HCT116 (cell line): Measurements from ENCODE around the gene UBR2. TPM values are rescaled to one million over a fixed set of nuclear protein-coding genes. Genes with fewer than 3 reads are reported as not detected.

Experiments used
- ATAC-seq: fragments of 200-7000 bp; cut with Tn5 transposase; 2 replicates; pipeline ENCODE4 v1.9.1; 2020; ENCODE audit warnings: mild to moderate bottlenecking, moderate library complexity
- BruUV-seq: library from RNA; stranded (reverse); fragments of 400-500 nt; replicated peaks from 2 replicates; lab custom pipeline; 2021; lab: Mats Ljungman, UMichigan
- CTCF ChIA-PET: fragments of 300-600 bp; sonication (Branson Sonifier 250); formaldehyde crosslinking; loops from one replicate; lab custom pipeline; 2021; ENCODE audit warnings: antibody characterized with exemption; lab: Charles Lee
- POLR2A ChIA-PET: fragments of 300-600, 350-600 bp; sonication (Branson Sonifier 250); formaldehyde crosslinking; loops from one replicate; lab custom pipeline; 2021; ENCODE audit warnings: antibody characterized with exemption; lab: Charles Lee
- RAD21 ChIA-PET, 2 experiments: fragments of 300-600 bp; sonication (Branson Sonifier 250); formaldehyde crosslinking; loops; one replicate each; lab custom pipeline; 2023; ENCODE audit warnings: low total read pairs in 2 of 2; ENCODE audit not compliant: uncharacterized antibody in 2 of 2, unreplicated experiment in 2 of 2, low non-redundant PET in 1 of 2; lab: Charles Lee
- DNase-seq: peaks from one replicate; pipeline ENCODE4 v3.0.0-alpha.2; 2010; ENCODE audit warnings: low read depth, low spot score
- H2AFZ ChIP-seq: fragments of 200-600 bp; shearing (Covaris generic), sonication (generic); 2 replicates; pipeline ENCODE4 v1.6.1; 2017; ENCODE audit warnings: low read depth, mixed run types, mixed read lengths, antibody characterized with exemption, low read length; ENCODE audit not compliant: poor library complexity, severe bottlenecking
- H3K27ac ChIP-seq: 2 replicates; pipeline ENCODE4 v1.5.1; 2012; ENCODE audit warnings: low read depth, low read length
- H3K27me3 ChIP-seq: fragments of 200-600 bp; sonication (generic); 2 replicates; pipeline ENCODE4 v1.6.1; 2016; ENCODE audit warnings: mixed run types, low read length, mixed read lengths; ENCODE audit not compliant: insufficient read depth
- H3K36me3 ChIP-seq, 2 experiments: fragments of 200-500 bp in 1 of 2; fragments of 200-600 bp in 1 of 2; sonication (Bioruptor generic) in 1 of 2; sonication (generic) in 1 of 2; 2 replicates each; pipeline versions ENCODE4 v1.5.1 to v1.6.1; 2014 to 2016; ENCODE audit warnings: low read length in 2 of 2, inconsistent platforms in 1 of 2, mixed read lengths in 1 of 2, mixed run types in 1 of 2; ENCODE audit not compliant: insufficient read depth in 2 of 2, control insufficient read depth in 1 of 2
- H3K4me1 ChIP-seq, 2 experiments: fragments of 200-600 bp in 1 of 2; sonication (generic) in 1 of 2; 2 replicates each; pipeline versions ENCODE4 v1.5.1 to v1.6.1; 2012 to 2017; ENCODE audit warnings: low read length in 2 of 2, inconsistent platforms in 1 of 2, mild to moderate bottlenecking in 1 of 2, mixed read lengths in 1 of 2, mixed run types in 1 of 2, moderate library complexity in 1 of 2; ENCODE audit not compliant: insufficient read depth in 2 of 2, control insufficient read depth in 1 of 2
- H3K4me2 ChIP-seq: fragments of 200-600 bp; sonication (generic); 2 replicates; pipeline ENCODE4 v1.6.1; 2017; ENCODE audit warnings: mixed run types, low read length, mixed read lengths
- H3K4me3 ChIP-seq, 2 experiments: fragments of 200-600 bp in 1 of 2; sonication (generic) in 1 of 2; replicated peaks in 1 of 2; 2 replicates each; pipeline ENCODE4 v1.5.1; 2011 to 2016; ENCODE audit warnings: low read length in 2 of 2, control low read depth in 1 of 2, low read depth in 1 of 2, mild to moderate bottlenecking in 1 of 2, mixed read lengths in 1 of 2, mixed run types in 1 of 2
- H3K79me2 ChIP-seq: fragments of 200-600 bp; sonication (generic); 2 replicates; pipeline ENCODE4 v1.6.1; 2017; ENCODE audit warnings: mild to moderate bottlenecking, mixed run types, low read length, moderate library complexity, mixed read lengths; ENCODE audit not compliant: insufficient read depth
- H3K9ac ChIP-seq: fragments of 200-600 bp; sonication (generic); 2 replicates; pipeline ENCODE4 v1.6.1; 2016; ENCODE audit warnings: low read length, mixed read lengths
- H3K9me2 ChIP-seq: fragments of 200-600 bp; sonication (generic), shearing (Covaris generic); 2 replicates; pipeline ENCODE4 v1.6.1; 2017; ENCODE audit warnings: mixed run types, mild to moderate bottlenecking, moderate library complexity; ENCODE audit not compliant: insufficient read depth
- H3K9me3 ChIP-seq, 2 experiments: fragments of 200-500 bp in 1 of 2; fragments of 200-600 bp in 1 of 2; sonication (Bioruptor generic) in 1 of 2; sonication (generic) in 1 of 2; 2 replicates each; pipeline ENCODE4 v1.6.1; 2014 to 2017; ENCODE audit warnings: low read length in 2 of 2, mixed read lengths in 2 of 2, inconsistent platforms in 1 of 2, low read depth in 1 of 2, mild to moderate bottlenecking in 1 of 2, mixed run types in 1 of 2, moderate library complexity in 1 of 2; ENCODE audit not compliant: control insufficient read depth in 1 of 2, insufficient read depth in 1 of 2
- H4K20me1 ChIP-seq: fragments of 200-600 bp; sonication (generic), shearing (Covaris generic); 2 replicates; pipeline ENCODE4 v1.6.1; 2017; ENCODE audit warnings: mixed run types, mild to moderate bottlenecking, moderate library complexity; ENCODE audit not compliant: insufficient read depth
- CEBPB ChIP-seq: IDR thresholded peaks from 2 replicates; pipeline ENCODE4 v1.6.1; 2012; ENCODE audit warnings: low read depth
- EGR1 ChIP-seq: IDR thresholded peaks from 2 replicates; pipeline ENCODE4 v1.6.1; 2012; ENCODE audit warnings: low read depth
- ELF1 ChIP-seq: IDR thresholded peaks from 2 replicates; pipeline ENCODE4 v1.6.1; 2012; ENCODE audit warnings: low read depth, borderline replicate concordance
- FOSL1 ChIP-seq: IDR thresholded peaks from 2 replicates; pipeline ENCODE4 v1.6.1; 2012; ENCODE audit warnings: low read depth
- JUND ChIP-seq: IDR thresholded peaks from 2 replicates; pipeline ENCODE4 v1.6.1; 2012
- POLR2A ChIP-seq: IDR thresholded peaks from 2 replicates; pipeline ENCODE4 v1.7.0; 2011; ENCODE audit warnings: borderline replicate concordance; ENCODE audit not compliant: insufficient read depth, insufficient read length; ENCODE audit errors: extremely low read depth
- POLR2AphosphoS5 ChIP-seq: IDR thresholded peaks from 2 replicates; pipeline ENCODE4 v1.6.1; 2011; ENCODE audit warnings: mild to moderate bottlenecking, low read depth, low read length, moderate library complexity
- SIN3A ChIP-seq: IDR thresholded peaks from 2 replicates; pipeline ENCODE4 v1.6.1; 2012; ENCODE audit warnings: low read depth
- SP1 ChIP-seq: IDR thresholded peaks from 2 replicates; pipeline ENCODE4 v1.6.1; 2012; ENCODE audit warnings: low read depth
- SRF ChIP-seq: IDR thresholded peaks from 2 replicates; pipeline ENCODE4 v1.6.1; 2012; ENCODE audit warnings: low read depth
- ZFX ChIP-seq: fragments of 450-650 bp; IDR thresholded peaks from 2 replicates; pipeline ENCODE4 v1.6.1; 2017
- intact Hi-C: fragments of 100-400 bp; cut with micrococcal nuclease; formaldehyde crosslinking; loops from 2 replicates; pipeline ENCODE4 v1.10.0; 2022
- total RNA-seq: library from RNA; stranded (reverse); gene quantifications from one replicate; pipeline ENCODE4 v1.2.1, GENCODE V29; 2021; ENCODE audit not compliant: unreplicated experiment
- TF ChIP-seq, protein P1 (sequence below): IDR thresholded peaks from 2 replicates; pipeline ENCODE4 v1.6.1; 2012
- TF ChIP-seq, protein P2 (sequence below): IDR thresholded peaks from 2 replicates; pipeline ENCODE4 v1.6.1; 2012
- TF ChIP-seq, protein P3 (sequence below): IDR thresholded peaks from 2 replicates; pipeline ENCODE4 v1.6.1; 2011; ENCODE audit warnings: mild to moderate bottlenecking, low read length, moderate library complexity; ENCODE audit not compliant: insufficient replicate concordance; ENCODE audit errors: extremely low read depth

Gene UBR2
- total RNA-seq, 1 experiment from 2014 or later = 20.5 TPM

GRCh38 chr6:42708096-42708495 is 144.3 kb downstream of the UBR2 start:
- intact Hi-C loops = no loop called here
- Histone ChIP-seq H3K9ac (no peak overlapping the region), H3K4me1 (no peaks in the 10 kb centered on the region), H4K20me1 (no peaks in the 10 kb centered on the region), H3K27ac (no peak overlapping the region), H3K9me2 (no peaks in the 10 kb centered on the region), H3K4me2 (no peak overlapping the region), H3K36me3 (no peaks in the 10 kb centered on the region), H3K27me3 (no peaks in the 10 kb centered on the region), H3K9me3 (peaks cover 6 to 7% of the 10 kb centered on the region in 2 experiments; a peak in 1 of 4 replicates), H3K79me2 (no peaks in the 10 kb centered on the region), H3K4me3 (no peak overlapping the region), H2AFZ (no peak overlapping the region)
- no peak for ATAC-seq
- POLR2A ChIA-PET = no interaction called here
- no peak for DNase-seq
- no TSS peak for BruUV-seq
- TF ChIP-seq EGR1 (no peak), POLR2A (no peak), FOSL1 (no peak), SRF (no peak), SIN3A (no peak), SP1 (no peak), POLR2AphosphoS5 (no peak), ZFX (no peak), JUND (no peak), CEBPB (no peak), ELF1 (no peak)
- TF ChIP-seq, protein P1, sequence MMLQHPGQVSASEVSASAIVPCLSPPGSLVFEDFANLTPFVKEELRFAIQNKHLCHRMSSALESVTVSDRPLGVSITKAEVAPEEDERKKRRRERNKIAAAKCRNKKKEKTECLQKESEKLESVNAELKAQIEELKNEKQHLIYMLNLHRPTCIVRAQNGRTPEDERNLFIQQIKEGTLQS = no peak
- TF ChIP-seq, protein P2, sequence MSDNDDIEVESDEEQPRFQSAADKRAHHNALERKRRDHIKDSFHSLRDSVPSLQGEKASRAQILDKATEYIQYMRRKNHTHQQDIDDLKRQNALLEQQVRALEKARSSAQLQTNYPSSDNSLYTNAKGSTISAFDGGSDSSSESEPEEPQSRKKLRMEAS = no peak
- TF ChIP-seq, protein P3, sequence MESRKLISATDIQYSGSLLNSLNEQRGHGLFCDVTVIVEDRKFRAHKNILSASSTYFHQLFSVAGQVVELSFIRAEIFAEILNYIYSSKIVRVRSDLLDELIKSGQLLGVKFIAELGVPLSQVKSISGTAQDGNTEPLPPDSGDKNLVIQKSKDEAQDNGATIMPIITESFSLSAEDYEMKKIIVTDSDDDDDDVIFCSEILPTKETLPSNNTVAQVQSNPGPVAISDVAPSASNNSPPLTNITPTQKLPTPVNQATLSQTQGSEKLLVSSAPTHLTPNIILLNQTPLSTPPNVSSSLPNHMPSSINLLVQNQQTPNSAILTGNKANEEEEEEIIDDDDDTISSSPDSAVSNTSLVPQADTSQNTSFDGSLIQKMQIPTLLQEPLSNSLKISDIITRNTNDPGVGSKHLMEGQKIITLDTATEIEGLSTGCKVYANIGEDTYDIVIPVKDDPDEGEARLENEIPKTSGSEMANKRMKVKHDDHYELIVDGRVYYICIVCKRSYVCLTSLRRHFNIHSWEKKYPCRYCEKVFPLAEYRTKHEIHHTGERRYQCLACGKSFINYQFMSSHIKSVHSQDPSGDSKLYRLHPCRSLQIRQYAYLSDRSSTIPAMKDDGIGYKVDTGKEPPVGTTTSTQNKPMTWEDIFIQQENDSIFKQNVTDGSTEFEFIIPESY = no peak
- RAD21 ChIA-PET = interaction anchor here in 1 of 2 experiments (0.6 kb wide), 1 partner anchor 170 kb away, joined by 3 read pairs; no protein-coding TSS in a partner anchor
- CTCF ChIA-PET = no interaction called here
